IPS-NIHi11 (cell line): ENCODE data around the gene KRTAP12-2.

Source experiments
- DNase-seq: peaks from one replicate; pipeline ENCODE4 v3.0.0; 2012; ENCODE audit warnings: mixed read lengths, low spot score

KRTAP12-2 gene

DNA sequence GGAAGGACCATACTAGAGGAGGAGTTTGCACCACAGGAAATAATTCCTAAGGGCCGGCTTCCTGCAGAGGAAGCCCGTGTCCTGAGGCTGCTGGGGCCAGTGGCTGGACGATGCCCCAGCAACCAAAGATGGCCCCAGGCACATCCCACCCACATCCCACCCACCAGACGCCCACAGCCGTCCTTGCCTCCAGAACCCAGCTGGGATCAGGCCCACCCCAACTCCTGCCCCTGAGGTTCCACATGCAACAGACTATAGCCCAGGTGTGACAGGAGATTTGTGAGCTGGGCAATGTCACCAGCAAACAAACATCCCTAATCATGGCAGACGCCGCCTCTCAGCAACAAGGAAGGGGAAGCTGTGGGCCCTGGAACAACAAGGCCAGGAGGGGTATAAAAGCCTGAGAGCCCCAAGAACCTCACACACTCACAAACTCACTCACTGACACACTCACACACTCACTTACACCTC is 40.0 kb downstream of the KRTAP12-2 start, which contains the start of gene KRTAP10-9:
KRTAP10-9 (plus strand) TSS at position 421 of the 471 bp plus-strand sequence. CDS start 79 bp downstream, outside the sequence.
- no peak for DNase-seq

DNA sequence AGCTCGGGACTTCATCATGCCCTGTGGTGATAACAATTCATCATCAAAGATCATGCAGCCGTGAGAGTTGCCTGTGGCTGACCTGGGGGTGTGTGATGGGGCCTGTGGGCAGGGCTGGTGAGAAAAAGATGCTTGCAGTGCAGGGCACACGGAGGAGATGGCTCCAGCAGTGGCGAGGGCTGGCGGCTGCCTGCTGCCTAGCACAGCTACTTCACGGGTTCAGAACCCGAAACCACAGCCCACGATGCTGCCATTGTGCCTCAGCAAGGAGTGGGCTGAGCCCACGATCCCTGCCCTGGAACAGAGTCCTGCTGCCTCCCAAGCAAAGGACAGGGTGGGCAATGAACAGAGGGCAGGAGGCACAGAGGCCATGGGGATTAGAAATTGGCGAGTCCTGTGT is 40.5 kb downstream of the KRTAP12-2 start:
- no peak for DNase-seq

DNA sequence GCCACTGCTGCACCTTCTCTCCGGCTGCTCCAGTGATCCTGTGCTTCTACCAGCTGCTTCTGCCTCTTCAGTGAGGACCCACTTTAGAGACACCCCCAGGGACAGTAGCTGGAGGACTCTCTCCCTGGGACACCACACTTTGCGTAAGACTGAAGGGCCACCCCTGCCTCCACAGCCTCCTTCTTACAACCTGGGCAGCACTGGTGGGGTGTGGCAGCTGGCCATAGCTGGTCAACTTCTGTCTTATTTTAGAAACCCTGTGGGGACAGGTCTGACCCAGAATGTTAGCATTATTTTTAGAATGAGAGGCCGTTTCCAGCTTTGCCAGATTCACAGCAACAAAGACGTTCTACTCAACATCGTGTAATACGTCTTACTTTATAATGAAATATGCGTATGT is 41.0 kb downstream of the KRTAP12-2 start:
- DNase-seq, result no peak

DNA sequence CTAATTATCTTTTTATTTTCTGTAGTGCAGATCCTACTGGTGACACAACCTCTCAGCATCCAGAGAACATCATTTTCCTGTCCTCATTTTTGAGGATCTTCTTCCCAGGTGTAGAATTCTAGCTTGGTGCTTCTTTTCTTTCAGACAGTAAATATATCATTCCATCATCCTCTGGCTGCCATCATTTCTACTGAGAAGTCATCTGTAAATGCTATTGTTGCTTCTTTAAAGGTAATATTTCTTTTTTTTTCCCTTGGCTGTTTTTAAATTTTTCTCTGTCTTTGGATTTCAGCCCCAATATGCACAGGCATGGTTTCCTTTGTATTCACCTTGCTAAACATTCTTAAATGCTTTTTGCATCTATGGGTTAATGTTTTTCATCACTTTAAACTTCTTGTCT is 43.2 kb downstream of the KRTAP12-2 start:
- no peak for DNase-seq

DNA sequence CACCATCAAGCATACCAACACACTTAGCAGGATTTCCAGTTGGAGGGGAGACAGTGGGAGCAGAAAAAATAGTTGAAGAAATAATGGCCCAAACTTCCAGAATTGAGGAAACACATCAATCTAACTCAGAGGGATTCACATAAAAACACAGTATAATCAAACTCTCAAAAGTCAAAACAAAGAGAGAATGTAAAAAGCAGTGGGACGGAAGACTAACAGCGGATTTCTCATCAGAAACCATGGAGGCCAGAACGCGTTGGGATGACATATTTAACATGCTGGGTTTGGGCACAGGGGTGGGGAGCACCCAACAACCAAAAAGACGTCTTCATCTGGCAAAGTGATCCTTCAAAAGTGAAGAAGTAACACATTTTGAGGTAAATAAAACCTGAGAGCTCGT is 46.8 kb downstream of the KRTAP12-2 start:
- no peak for DNase-seq

DNA sequence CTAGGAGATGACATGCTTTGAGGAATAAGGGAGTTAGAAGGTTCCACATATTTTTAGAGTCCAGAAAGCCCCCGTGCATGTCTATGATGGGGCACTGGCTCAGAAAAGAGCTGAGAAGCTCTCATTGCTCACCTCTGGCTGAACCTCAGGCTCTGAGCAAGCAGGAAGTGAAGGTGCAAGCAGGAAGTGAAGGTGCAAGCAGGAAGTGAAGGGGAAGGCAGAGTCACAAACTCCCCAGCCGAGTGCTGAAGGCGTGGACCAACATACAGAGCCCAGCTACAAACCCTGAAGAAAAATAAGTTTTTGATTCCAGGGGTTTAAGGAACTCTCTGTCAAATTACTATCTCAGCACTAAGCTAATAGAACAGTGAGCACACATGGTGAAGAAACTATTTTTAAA is 47.8 kb downstream of the KRTAP12-2 start:
- no peak for DNase-seq

DNA sequence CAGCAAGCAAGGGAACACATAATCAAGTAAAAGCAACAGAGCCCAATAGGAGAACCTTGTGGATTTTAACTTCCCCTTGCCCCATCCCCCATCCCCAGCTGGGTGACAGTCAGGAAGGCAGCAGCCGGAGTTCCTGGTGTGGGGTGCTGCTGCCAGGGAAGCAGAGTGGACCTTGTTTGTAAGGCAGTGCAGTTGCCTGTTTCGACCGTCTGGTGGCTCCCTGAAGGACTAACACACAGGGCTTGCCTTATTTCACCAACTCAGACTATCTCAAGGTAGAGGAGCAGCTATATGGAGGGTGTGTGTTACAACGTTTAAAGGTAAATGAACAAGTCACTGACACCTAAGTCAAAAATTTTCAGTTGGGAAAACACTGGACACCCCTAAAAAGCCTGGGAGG is 48.2 kb downstream of the KRTAP12-2 start:
- DNase-seq, result peak; percentile 51

DNA sequence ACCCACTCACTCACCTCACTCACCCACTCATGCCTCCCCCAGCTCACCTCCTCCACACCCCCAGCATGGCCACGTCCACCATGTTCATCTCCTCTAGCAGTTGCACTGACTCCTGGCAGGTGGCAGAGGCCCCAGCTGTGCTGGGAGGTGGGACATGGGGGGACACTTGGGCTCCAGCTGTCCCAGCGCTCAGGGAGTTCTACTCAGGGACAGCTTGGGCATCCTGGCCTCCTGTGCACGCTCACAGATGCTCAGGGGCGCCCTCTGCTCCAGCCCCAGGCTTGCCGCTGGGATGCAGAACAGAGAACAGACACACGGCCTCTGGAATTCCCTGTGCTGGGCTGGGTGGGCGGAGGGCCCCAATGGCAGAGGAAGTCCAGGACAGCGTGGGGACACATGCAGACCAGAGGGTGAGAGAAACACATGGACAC is 49.6 kb downstream of the KRTAP12-2 start:
- no peak for DNase-seq

DNA sequence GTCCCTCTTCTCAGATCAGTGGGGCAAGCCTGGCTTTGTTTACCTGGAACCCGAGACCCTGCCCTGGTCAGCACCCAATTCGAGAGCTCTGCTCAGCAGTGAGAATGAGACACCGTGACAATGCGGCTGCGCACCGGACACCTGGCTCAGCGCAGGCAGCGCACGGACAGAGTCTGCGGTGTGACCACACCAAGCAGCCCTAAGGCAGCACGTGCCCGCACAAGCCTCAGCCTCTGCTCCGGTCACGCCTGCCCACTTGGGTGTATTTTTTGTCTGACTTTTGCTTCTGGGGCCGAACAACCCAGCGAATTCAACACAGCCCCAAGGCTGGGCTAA is 50.2 kb downstream of the KRTAP12-2 start:
- no peak for DNase-seq
